Amniotic stem cell (primary cell): ENCODE measurements around the gene CEBPZ.
"Not testable (repeated sequence)": the region's sequence is repeated elsewhere in the genome, so short reads cannot be mapped to it uniquely, and the experiment has no call there.

Source experiments
- DNase-seq: peaks from one replicate; lab custom pipeline; 2025; lab: John Stamatoyannopoulos, UW

The CEBPZ gene

GRCh38 chr2:37231241-37232130 lies at the start of gene CEBPZ, which contains the start of gene NDUFAF7:
Gene CEBPZ, minus strand, starts transcription at chr2:37231596. Its CDS starts 29 bp downstream, at chr2:37231567.
Gene NDUFAF7, plus strand, starts transcription at chr2:37231658. Its CDS starts 48 bp downstream, at chr2:37231706.
- peak; percentile 89 for DNase-seq

GRCh38 chr2:37276291-37276690 lies 44.9 kb upstream of the CEBPZ start:
- no peak for DNase-seq

- no peak for DNase-seq
These were observed 43.1 kb upstream of the CEBPZ start for GRCh38 chr2:37274359-37274965.

GRCh38 chr2:37271376-37272067 lies 40.1 kb upstream of the CEBPZ start:
- no peak for DNase-seq

- DNase-seq, result no peak
These were observed 36.7 kb upstream of the CEBPZ start for GRCh38 chr2:37268111-37268510.

- DNase-seq, result no peak
These were observed 36.3 kb upstream of the CEBPZ start for GRCh38 chr2:37267685-37268084.

- no peak for DNase-seq
These were observed 32.4 kb upstream of the CEBPZ start for GRCh38 chr2:37263839-37264238.

- DNase-seq, result no peak
These were observed 31.1 kb upstream of the CEBPZ start for GRCh38 chr2:37262522-37262921.

- DNase-seq, result no peak
These were observed 19.7 kb upstream of the CEBPZ start for GRCh38 chr2:37250869-37251740.

GRCh38 chr2:37246205-37246604 lies 14.8 kb upstream of the CEBPZ start:
- DNase-seq, result no peak

GRCh38 chr2:37244755-37245154 lies 13.4 kb upstream of the CEBPZ start:
- DNase-seq, result no peak

- DNase-seq, result no peak
These were observed 12.6 kb upstream of the CEBPZ start for GRCh38 chr2:37244017-37244416.

- no peak for DNase-seq
These were observed 12.0 kb upstream of the CEBPZ start for GRCh38 chr2:37243435-37243834.

- DNase-seq, result peak; percentile 24
These were observed 936 bp upstream of the CEBPZ start for GRCh38 chr2:37232131-37232933.

GRCh38 chr2:37230581-37230980 lies 815 bp downstream of the CEBPZ start:
- no peak for DNase-seq

GRCh38 chr2:37228788-37229187 lies 2.6 kb downstream of the CEBPZ start:
- no peak for DNase-seq

GRCh38 chr2:37226863-37227262 lies 4.5 kb downstream of the CEBPZ start:
- DNase-seq, result no peak

GRCh38 chr2:37225129-37225528 lies 6.3 kb downstream of the CEBPZ start:
- not testable (repeated sequence) for DNase-seq

- DNase-seq, result no peak
These were observed 7.3 kb downstream of the CEBPZ start for GRCh38 chr2:37224063-37224462.

GRCh38 chr2:37223131-37223530 lies 8.3 kb downstream of the CEBPZ start:
- DNase-seq, result no peak

GRCh38 chr2:37219046-37219445 lies 12.3 kb downstream of the CEBPZ start:
- no peak for DNase-seq
